ENCODE results near the gene IFNGR2. TPM values are rescaled to one million over a fixed set of nuclear protein-coding genes. Genes with fewer than 3 reads are reported as not detected.

Gene IFNGR2
- polyA plus RNA-seq, 1 of the 3 experiments (the other 2 are of a cell fraction), result 92.4 TPM

DNA sequence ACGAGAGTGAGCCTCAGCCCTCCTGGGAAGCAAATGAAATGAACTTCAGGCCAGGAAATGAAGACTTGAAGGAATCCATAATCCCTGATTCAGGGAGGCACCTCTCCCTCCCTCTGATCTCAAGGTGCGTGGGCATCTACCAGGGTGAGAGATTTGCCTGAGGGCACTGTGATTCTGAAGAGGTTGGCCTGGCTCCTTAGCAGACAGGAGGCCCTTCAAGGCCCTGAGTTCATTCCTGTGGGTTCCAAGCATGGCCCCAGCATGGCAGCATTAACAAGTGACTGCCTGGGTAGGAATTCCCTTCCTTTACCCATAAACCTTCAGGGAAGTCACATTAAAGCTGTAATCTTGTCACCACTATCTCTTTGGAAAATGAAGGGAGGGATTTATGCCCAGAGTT, 29.8 kb upstream of the IFNGR2 start:
- H3K36me3 ChIP-seq (replicated peaks in 1 of 2; ENCODE audit: control insufficient read depth in 1 of 2, insufficient read depth in 2 of 2, low read length in 1 of 2), result no peaks in the 10 kb centered on the region
- no peak overlapping the region for H3K9ac ChIP-seq
- H2AFZ ChIP-seq (ENCODE audit: low read depth), result no peak overlapping the region
- H3K79me2 ChIP-seq (ENCODE audit: insufficient read depth), result no peaks in the 10 kb centered on the region
- peaks cover 0 to 10% of the 10 kb centered on the region in 2 experiments; a peak in 1 of 4 replicates for H3K4me1 ChIP-seq (ENCODE audit: control insufficient read depth in 1 of 2, insufficient read depth in 2 of 2, low read depth in 1 of 2, low read length in 1 of 2)
- DNase-seq, result no peak
- no peaks in the 10 kb centered on the region for H3K27me3 ChIP-seq (ENCODE audit: insufficient read depth)
- no peak for TF ChIP-seq MXI1 (IDR thresholded peaks at IDR 0.05; ENCODE audit: low read depth, low read length)
- no peak for TF ChIP-seq FOXJ3 (CRISPR knock-in tag; IDR thresholded peaks at IDR 0.05)
- TF ChIP-seq TCF12 (IDR thresholded peaks at IDR 0.05), result no peak
- TF ChIP-seq, protein P1, sequence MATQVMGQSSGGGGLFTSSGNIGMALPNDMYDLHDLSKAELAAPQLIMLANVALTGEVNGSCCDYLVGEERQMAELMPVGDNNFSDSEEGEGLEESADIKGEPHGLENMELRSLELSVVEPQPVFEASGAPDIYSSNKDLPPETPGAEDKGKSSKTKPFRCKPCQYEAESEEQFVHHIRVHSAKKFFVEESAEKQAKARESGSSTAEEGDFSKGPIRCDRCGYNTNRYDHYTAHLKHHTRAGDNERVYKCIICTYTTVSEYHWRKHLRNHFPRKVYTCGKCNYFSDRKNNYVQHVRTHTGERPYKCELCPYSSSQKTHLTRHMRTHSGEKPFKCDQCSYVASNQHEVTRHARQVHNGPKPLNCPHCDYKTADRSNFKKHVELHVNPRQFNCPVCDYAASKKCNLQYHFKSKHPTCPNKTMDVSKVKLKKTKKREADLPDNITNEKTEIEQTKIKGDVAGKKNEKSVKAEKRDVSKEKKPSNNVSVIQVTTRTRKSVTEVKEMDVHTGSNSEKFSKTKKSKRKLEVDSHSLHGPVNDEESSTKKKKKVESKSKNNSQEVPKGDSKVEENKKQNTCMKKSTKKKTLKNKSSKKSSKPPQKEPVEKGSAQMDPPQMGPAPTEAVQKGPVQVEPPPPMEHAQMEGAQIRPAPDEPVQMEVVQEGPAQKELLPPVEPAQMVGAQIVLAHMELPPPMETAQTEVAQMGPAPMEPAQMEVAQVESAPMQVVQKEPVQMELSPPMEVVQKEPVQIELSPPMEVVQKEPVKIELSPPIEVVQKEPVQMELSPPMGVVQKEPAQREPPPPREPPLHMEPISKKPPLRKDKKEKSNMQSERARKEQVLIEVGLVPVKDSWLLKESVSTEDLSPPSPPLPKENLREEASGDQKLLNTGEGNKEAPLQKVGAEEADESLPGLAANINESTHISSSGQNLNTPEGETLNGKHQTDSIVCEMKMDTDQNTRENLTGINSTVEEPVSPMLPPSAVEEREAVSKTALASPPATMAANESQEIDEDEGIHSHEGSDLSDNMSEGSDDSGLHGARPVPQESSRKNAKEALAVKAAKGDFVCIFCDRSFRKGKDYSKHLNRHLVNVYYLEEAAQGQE (IDR thresholded peaks at IDR 0.05; ENCODE audit: low read depth, low read length), result no peak
- TF ChIP-seq MEF2A (IDR thresholded peaks at IDR 0.05; ENCODE audit: borderline replicate concordance, low read depth), result no peak
- TF ChIP-seq CTCF (IDR thresholded peaks at IDR 0.05), result no peak
- TF ChIP-seq FOSL2 (IDR thresholded peaks at IDR 0.05; ENCODE audit: borderline replicate concordance, low read depth), result no peak
- TF ChIP-seq JUND (IDR thresholded peaks at IDR 0.05), result no peak
- TF ChIP-seq, protein P2, sequence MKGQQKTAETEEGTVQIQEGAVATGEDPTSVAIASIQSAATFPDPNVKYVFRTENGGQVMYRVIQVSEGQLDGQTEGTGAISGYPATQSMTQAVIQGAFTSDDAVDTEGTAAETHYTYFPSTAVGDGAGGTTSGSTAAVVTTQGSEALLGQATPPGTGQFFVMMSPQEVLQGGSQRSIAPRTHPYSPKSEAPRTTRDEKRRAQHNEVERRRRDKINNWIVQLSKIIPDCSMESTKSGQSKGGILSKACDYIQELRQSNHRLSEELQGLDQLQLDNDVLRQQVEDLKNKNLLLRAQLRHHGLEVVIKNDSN (IDR thresholded peaks at IDR 0.05; ENCODE audit: borderline replicate concordance, low read depth), result no peak
- TF ChIP-seq CHD2 (IDR thresholded peaks at IDR 0.05; ENCODE audit: low read length, partially characterized antibody), result no peak
- no peak for TF ChIP-seq EZH2phosphoT487 (IDR thresholded peaks at IDR 0.05; ENCODE audit: borderline replicate concordance, low read depth)
- no peak for TF ChIP-seq POLR2AphosphoS5 (IDR thresholded peaks at IDR 0.05; ENCODE audit: low read depth, low read length)
- no peak for TF ChIP-seq NFIC (IDR thresholded peaks at IDR 0.05; ENCODE audit: borderline replicate concordance)
- no peak for TF ChIP-seq TEAD4 (IDR thresholded peaks at IDR 0.05; ENCODE audit: borderline replicate concordance, insufficient read depth)
- TF ChIP-seq EP300 (IDR thresholded peaks at IDR 0.05; ENCODE audit: borderline replicate concordance in 1 of 2, low read depth in 1 of 2, low read length in 1 of 2), result no peak
- no peaks in the 10 kb centered on the region for H3K9me2 ChIP-seq
- H3K9me3 ChIP-seq, result no peaks in the 10 kb centered on the region
- H3K4me3 ChIP-seq (ENCODE audit: low read depth in 2 of 2, low read length in 1 of 2), result no peak overlapping the region
- CTCF ChIA-PET, result interaction anchor here (1.0 to 4.5 kb wide), 3 partner anchors 12 to 176 kb away, joined by 3 to 16 read pairs (median 3); no protein-coding TSS in a partner anchor
- POLR2A ChIA-PET, result no interaction called here
- no peak overlapping the region for H3K27ac ChIP-seq (ENCODE audit: low read depth in 2 of 2, low read length in 1 of 2)
- no peaks in the 10 kb centered on the region for H4K20me1 ChIP-seq (ENCODE audit: insufficient read depth)
- peaks cover 9% of the 10 kb centered on the region for H3F3A ChIP-seq (replicated peaks; ENCODE audit: insufficient read depth)
- 52% methylated on average over 2 of the region's 2 CpGs for WGBS (ENCODE audit: low lambda C conversion rate)
- no peak overlapping the region for H3K4me2 ChIP-seq
